ENCODE measurements around the gene MYL2. TPM values are rescaled to one million over a fixed set of nuclear protein-coding genes. Genes with fewer than 3 reads are reported as not detected.

MYL2 gene
- total and polyA plus RNA-seq, 10 of the 15 experiments (the other 5 are each of a cell fraction or from before 2014, with no cell fraction given), result 0.08 to 1.8 (median 0.57) TPM; not detected in 1

GRCh38 chr12:110874781-110875180 is 45.6 kb downstream of the MYL2 start:
- Histone ChIP-seq H3K4me3 (no peak overlapping the region), H3K9ac (ENCODE audit: control insufficient read depth, insufficient read depth, low read length) (no peak overlapping the region), H3K4me1 (ENCODE audit: control insufficient read depth, insufficient read depth, low read length) (no peaks in the 10 kb centered on the region), H3K4me2 (ENCODE audit: control insufficient read depth, insufficient read depth) (no peak overlapping the region), H3K27me3 (replicated peaks in 1 of 2; ENCODE audit: control insufficient read depth in 2 of 2, insufficient read depth in 2 of 2, low read length in 1 of 2) (no peaks in the 10 kb centered on the region; a peak in 1 of 4 replicates), H3K79me2 (ENCODE audit: control insufficient read depth, insufficient read depth, low read length) (no peaks in the 10 kb centered on the region), H3K9me3 (replicated peaks; ENCODE audit: control insufficient read depth, insufficient read depth, low read length) (no peaks in the 10 kb centered on the region), H4K20me1 (ENCODE audit: control insufficient read depth, insufficient read depth) (no peaks in the 10 kb centered on the region), H3K27ac (ENCODE audit: control insufficient read depth, insufficient read depth) (no peak overlapping the region), H2AFZ (ENCODE audit: control insufficient read depth, low read depth, low read length) (no peak overlapping the region), H3K36me3 (ENCODE audit: control insufficient read depth in 2 of 2, insufficient read depth in 2 of 2, low read length in 1 of 2) (no peaks in the 10 kb centered on the region)
- FAIRE-seq, result no peak
- TF ChIP-seq ZZZ3 (IDR thresholded peaks at IDR 0.05; ENCODE audit: control insufficient read depth, insufficient read length, low read depth) (no peak), LARP7 (IDR thresholded peaks at IDR 0.05) (no peak), PAX5 (IDR thresholded peaks at IDR 0.05; ENCODE audit: borderline replicate concordance, low read depth, low read length) (no peak)
- POLR2A ChIA-PET, result no interaction called here
- in situ Hi-C loops (cut with MboI) (no loop called here), intact Hi-C loops (cut with micrococcal nuclease; ENCODE audit: unreplicated experiment) (no loop called here)
- SMC1A ChIA-PET (ENCODE audit: uncharacterized antibody, unreplicated experiment), result no interaction called here
- no peak for ATAC-seq
- CTCF ChIA-PET, result interaction anchor here (0.8 kb wide), 1 partner anchor 425 kb away, joined by 4 read pairs; the partner anchor contains the start of gene ARPC3
- RAD21 ChIA-PET (ENCODE audit: unreplicated experiment), result no interaction called here
- BruUV-seq (replicated peaks), result no TSS peak
- no peak for DNase-seq (ENCODE audit: low read depth, low spot score)

DNA sequence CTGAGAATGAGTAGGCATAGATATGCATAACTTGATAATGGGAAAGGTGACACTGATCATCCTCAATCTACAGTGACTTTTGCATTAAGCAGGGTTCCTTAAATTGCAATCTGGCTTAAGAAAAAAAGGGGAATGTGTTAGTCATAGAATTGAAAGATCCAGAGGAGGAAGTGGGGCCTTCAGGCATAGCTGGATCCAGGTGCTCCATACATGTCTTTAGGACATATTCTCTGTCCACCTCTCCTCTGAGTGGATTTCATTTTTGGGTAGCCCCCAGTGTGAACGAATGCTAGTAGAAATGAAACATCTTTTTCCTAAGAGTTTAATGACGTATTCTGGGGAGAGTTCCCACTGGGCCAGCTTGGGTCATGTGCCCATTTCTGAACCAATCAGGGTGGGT is 46.0 kb downstream of the MYL2 start:
- ChIA-PET SMC1A (ENCODE audit: uncharacterized antibody, unreplicated experiment) (no interaction called here), RAD21 (ENCODE audit: unreplicated experiment) (no interaction called here), POLR2A (no interaction called here), CTCF (interaction anchor here (0.8 to 1.2 kb wide), 2 partner anchors 14 to 424 kb away, joined by 4 read pairs; partner anchors contain the start of gene ARPC3)
- H4K20me1 ChIP-seq (ENCODE audit: control insufficient read depth, insufficient read depth), result no peaks in the 10 kb centered on the region
- no peaks in the 10 kb centered on the region for H3K36me3 ChIP-seq (ENCODE audit: control insufficient read depth in 2 of 2, insufficient read depth in 2 of 2, low read length in 1 of 2)
- no TSS peak for BruUV-seq (replicated peaks)
- H3K4me3 ChIP-seq, result no peak overlapping the region
- H3K4me2 ChIP-seq (ENCODE audit: control insufficient read depth, insufficient read depth), result no peak overlapping the region
- ATAC-seq (no peak), FAIRE-seq (no peak), DNase-seq (ENCODE audit: low read depth, low spot score) (no peak)
- no peaks in the 10 kb centered on the region for H3K9me3 ChIP-seq (replicated peaks; ENCODE audit: control insufficient read depth, insufficient read depth, low read length)
- in situ Hi-C loops (cut with MboI), result no loop called here
- H3K27me3 ChIP-seq (replicated peaks in 1 of 2; ENCODE audit: control insufficient read depth in 2 of 2, insufficient read depth in 2 of 2, low read length in 1 of 2), result no peaks in the 10 kb centered on the region; a peak in 1 of 4 replicates
- no peak overlapping the region for H3K27ac ChIP-seq (ENCODE audit: control insufficient read depth, insufficient read depth)
- H3K9ac ChIP-seq (ENCODE audit: control insufficient read depth, insufficient read depth, low read length), result no peak overlapping the region
- H2AFZ ChIP-seq (ENCODE audit: control insufficient read depth, low read depth, low read length), result no peak overlapping the region
- TF ChIP-seq NFYB (IDR thresholded peaks at IDR 0.05; ENCODE audit: insufficient read depth, low read depth, low read length) (peak; percentile 31; the same call in 1 of the 2 replicates), MEF2B (IDR thresholded peaks at IDR 0.05; ENCODE audit: partially characterized antibody, poor library complexity, severe bottlenecking) (no peak)
- 27% methylated on average over 2 of the region's 2 CpGs for WGBS (ENCODE audit: insufficient coverage, insufficient replicate concordance, low lambda C conversion rate, missing lambda C conversion rate)
- intact Hi-C loops (cut with micrococcal nuclease; ENCODE audit: unreplicated experiment), result no loop called here
- no peaks in the 10 kb centered on the region for H3K79me2 ChIP-seq (ENCODE audit: control insufficient read depth, insufficient read depth, low read length)
- no peaks in the 10 kb centered on the region for H3K4me1 ChIP-seq (ENCODE audit: control insufficient read depth, insufficient read depth, low read length)

Data from GM12878 (cell line).